GM19099 (cell line): Measurements from ENCODE around the gene ZNF664.

Source experiments
- POLR2A ChIP-seq: IDR thresholded peaks from 3 replicates; pipeline ENCODE4 v1.6.1; 2011; ENCODE audit warnings: low read depth; ENCODE audit not compliant: insufficient read length; ENCODE audit errors: extremely low read depth

ZNF664 gene

GRCh38 chr12:123948796-123949769 is 23.9 kb upstream of the ZNF664 start:
- TF ChIP-seq POLR2A: no peak

GRCh38 chr12:123949770-123950165 is 23.2 kb upstream of the ZNF664 start:
- no peak for TF ChIP-seq POLR2A

- no peak for TF ChIP-seq POLR2A
These were observed 22.3 kb upstream of the ZNF664 start for GRCh38 chr12:123950476-123951349.

DNA sequence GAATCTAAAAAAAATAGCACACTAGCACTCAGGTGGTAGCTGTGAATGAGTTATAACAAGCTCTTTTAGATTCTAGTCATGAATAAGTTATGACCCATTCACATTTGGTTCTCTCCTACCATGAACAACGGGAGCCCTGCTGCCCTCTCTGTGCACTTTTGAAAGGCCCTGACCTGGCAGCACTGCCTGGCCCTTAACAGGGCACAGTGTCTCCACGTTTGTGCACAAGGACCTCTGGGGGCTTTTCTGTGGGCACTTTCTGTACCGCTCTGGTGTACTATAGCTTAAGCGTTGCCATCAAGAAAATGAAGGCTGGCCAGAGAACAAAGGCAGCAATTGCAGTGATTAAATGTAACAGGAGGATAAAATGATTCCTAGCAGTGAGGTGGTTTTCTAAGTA is 21.5 kb upstream of the ZNF664 start:
- no peak for TF ChIP-seq POLR2A

GRCh38 chr12:123952037-123952436 is 21.0 kb upstream of the ZNF664 start:
- no peak for TF ChIP-seq POLR2A

GRCh38 chr12:123954647-123955350 is 18.2 kb upstream of the ZNF664 start:
- TF ChIP-seq POLR2A: no peak

GRCh38 chr12:123956249-123956648 is 16.8 kb upstream of the ZNF664 start:
- TF ChIP-seq POLR2A: no peak

DNA sequence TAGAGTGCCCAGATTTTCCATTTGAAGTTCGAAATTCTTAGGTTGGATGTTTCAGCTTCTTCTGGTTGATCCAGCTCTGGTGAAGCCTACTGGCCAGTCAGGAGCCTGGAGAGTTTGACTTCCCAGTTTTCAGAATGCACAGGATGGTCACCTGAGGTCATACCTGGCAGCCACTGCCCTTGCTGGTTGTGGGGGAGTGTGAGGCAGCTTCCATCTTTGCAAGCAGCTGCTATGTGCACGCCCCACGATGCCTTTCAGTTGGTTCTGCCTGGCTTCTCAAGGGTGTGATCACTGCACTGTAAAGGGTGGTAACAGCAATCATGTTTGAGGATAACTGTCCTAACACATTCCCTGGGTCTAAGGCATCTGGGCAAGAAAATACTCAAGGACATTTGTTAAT is 15.8 kb upstream of the ZNF664 start:
- no peak for TF ChIP-seq POLR2A

GRCh38 chr12:123958462-123958861 is 14.6 kb upstream of the ZNF664 start:
- no peak for TF ChIP-seq POLR2A

GRCh38 chr12:123958876-123959275 is 14.1 kb upstream of the ZNF664 start:
- TF ChIP-seq POLR2A: no peak

GRCh38 chr12:123960029-123960735 is 12.8 kb upstream of the ZNF664 start:
- no peak for TF ChIP-seq POLR2A

GRCh38 chr12:123960856-123961255 is 12.2 kb upstream of the ZNF664 start:
- TF ChIP-seq POLR2A: no peak

DNA sequence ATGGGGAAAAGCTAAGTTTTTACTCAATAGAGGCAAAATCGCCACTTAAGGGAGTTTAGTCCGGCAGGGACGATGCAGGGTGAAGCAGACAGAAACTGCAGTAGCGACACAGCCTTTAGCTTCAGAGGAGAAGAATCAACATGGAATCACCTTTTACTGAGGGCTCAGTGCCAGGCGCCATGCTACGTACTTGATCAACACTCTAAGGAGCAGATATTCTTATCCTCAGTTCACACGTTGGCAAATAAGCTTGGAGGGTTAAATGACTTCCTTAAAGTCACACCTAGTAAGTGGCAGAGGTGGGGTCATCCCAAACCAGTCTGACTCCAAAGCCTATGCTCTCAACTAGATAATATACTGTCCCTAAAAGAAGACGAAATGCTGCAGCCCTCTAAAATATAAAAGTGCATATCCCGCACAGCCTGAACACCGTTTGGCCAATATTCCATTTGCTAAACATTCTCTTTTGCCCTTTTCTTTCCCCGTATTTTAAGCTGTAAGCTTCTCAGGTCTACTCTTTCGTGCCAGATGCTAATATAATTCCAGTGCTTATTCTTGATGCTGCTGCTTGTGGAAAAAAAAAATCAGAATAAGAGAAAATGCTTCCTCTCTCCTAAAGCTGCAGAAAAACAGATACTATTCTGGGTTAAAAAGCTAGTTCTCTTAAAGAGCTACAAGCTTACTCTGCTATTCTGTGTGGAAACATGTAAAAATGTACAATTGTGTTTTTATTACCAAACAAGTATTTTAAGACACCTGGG is 11.2 kb upstream of the ZNF664 start:
- TF ChIP-seq POLR2A: no peak

- TF ChIP-seq POLR2A: no peak
These were observed 10.5 kb upstream of the ZNF664 start for GRCh38 chr12:123962513-123962912.
